ENCODE measurements around the gene ATG14. TPM values are rescaled to one million over a fixed set of nuclear protein-coding genes. Genes with fewer than 3 reads are reported as not detected.

The ATG14 gene
- total and polyA plus RNA-seq, 2 of the 8 experiments (the other 6 are each of a cell fraction or from before 2014, with no cell fraction given), result 4.9 to 10.8 TPM

GRCh38 chr14:55432628-55433027, 21.0 kb upstream of the ATG14 start:
- Histone ChIP-seq H3K79me2 (ENCODE audit: control insufficient read depth in 1 of 2, insufficient read depth in 2 of 2, low read length in 2 of 2) (no peaks in the 10 kb centered on the region), H4K91ac (replicated peaks; ENCODE audit: insufficient read length, low read length) (no peak overlapping the region), H2AFZ (ENCODE audit: low read length) (no peak overlapping the region), H3K4me1 (replicated peaks in 1 of 4; ENCODE audit: control insufficient read depth in 3 of 4, insufficient read depth in 4 of 4, low read length in 3 of 4) (no peaks in the 10 kb centered on the region; a peak in 2 of 7 replicates), H2BK12ac (ENCODE audit: low read depth, low read length) (no peak overlapping the region), H3K23ac (ENCODE audit: insufficient read length) (no peak overlapping the region), H3K4me3 (ENCODE audit: extremely low read depth in 1 of 4, insufficient read depth in 2 of 4, low read depth in 3 of 4, low read length in 4 of 4) (no peak overlapping the region), H2BK120ac (replicated peaks; ENCODE audit: low read depth, low read length) (no peak overlapping the region), H3K4ac (replicated peaks; ENCODE audit: insufficient read length, low read depth, low read length) (no peak overlapping the region), H2BK20ac (ENCODE audit: low read length) (no peak overlapping the region), H3K14ac (ENCODE audit: insufficient read length) (no peak overlapping the region), H4K20me1 (replicated peaks in 1 of 2; ENCODE audit: control insufficient read depth in 1 of 2, insufficient read depth in 2 of 2, low read length in 2 of 2) (no peaks in the 10 kb centered on the region), H3K4me2 (ENCODE audit: insufficient read depth in 1 of 2, low read depth in 2 of 2, low read length in 2 of 2) (no peak overlapping the region), H2BK15ac (ENCODE audit: low read length) (no peak overlapping the region), H3K27me3 (replicated peaks in 1 of 4; ENCODE audit: control insufficient read depth in 3 of 4, extremely low read depth in 1 of 4, insufficient read depth in 3 of 4, low read length in 3 of 4) (no peaks in the 10 kb centered on the region), H3K23me2 (ENCODE audit: low read depth, low read length) (no peaks in the 10 kb centered on the region), H3K79me1 (ENCODE audit: low read depth, low read length) (no peaks in the 10 kb centered on the region), H2BK5ac (ENCODE audit: low read depth, low read length) (no peak overlapping the region), H3K36me3 (ENCODE audit: control insufficient read depth in 2 of 4, insufficient read depth in 4 of 4, low read length in 3 of 4) (no peaks in the 10 kb centered on the region), H3K9ac (replicated peaks in 1 of 4; ENCODE audit: extremely low read depth in 1 of 4, low read depth in 3 of 4, low read length in 3 of 4) (no peak overlapping the region), H2AK5ac (ENCODE audit: low read depth, low read length) (no peak overlapping the region), H4K5ac (ENCODE audit: insufficient read length, low read depth, low read length) (no peak overlapping the region), H3K9me3 (ENCODE audit: insufficient read depth in 2 of 2, low read depth in 1 of 2, low read length in 1 of 2) (no peaks in the 10 kb centered on the region), H3K27ac (ENCODE audit: low read depth, low read length) (no peak overlapping the region), H3K18ac (ENCODE audit: extremely low read depth, low read length) (no peak overlapping the region), H3K56ac (replicated peaks; ENCODE audit: insufficient read length, low read depth, low read length) (no peak overlapping the region), H4K8ac (ENCODE audit: extremely low read depth, insufficient read depth, low read length) (no peak overlapping the region)
- POLR2A ChIA-PET (ENCODE audit: partially characterized antibody), result interaction anchor here (1.2 to 1.5 kb wide), 2 partner anchors 13 to 22 kb away, joined by 3 to 5 read pairs; no protein-coding TSS in a partner anchor
- CTCF ChIA-PET (ENCODE audit: partially characterized antibody), result interaction anchor here (1.2 to 4.7 kb wide), 4 partner anchors 14 to 1050 kb away, joined by 4 to 49 read pairs (median 6); no protein-coding TSS in a partner anchor
- DNase-seq (ENCODE audit: low read depth in 1 of 2, low spot score in 2 of 2) (no peak), FAIRE-seq (no peak)
- TF ChIP-seq TCF12 (IDR thresholded peaks at IDR 0.05; ENCODE audit: low read depth, low read length), result no peak
- TF ChIP-seq RNF2 (IDR thresholded peaks at IDR 0.05; ENCODE audit: borderline replicate concordance, low read depth, low read length, missing control alignments, poor library complexity, severe bottlenecking), result no peak
- no peak for TF ChIP-seq GABPA (IDR thresholded peaks at IDR 0.05; ENCODE audit: borderline replicate concordance, insufficient read depth, low read length)
- 92% methylated on average over 3 of the region's 3 CpGs; no CpG with 5 or more reads in 1 of the 2 experiments for WGBS, 2 experiments (ENCODE audit: extremely low coverage in 1 of 2, insufficient coverage in 1 of 2, insufficient read length in 1 of 2, insufficient replicate concordance in 2 of 2, low coverage in 1 of 2, low lambda C conversion rate in 2 of 2, missing lambda C conversion rate in 1 of 2)

All from H1 (cell line).